HepG2 (cell line): ENCODE measurements around the gene CHML. TPM values are rescaled to one million over a fixed set of nuclear protein-coding genes. Genes with fewer than 3 reads are reported as not detected.

Experiments used
- ATAC-seq: fragments of 200-7000 bp; cut with Tn5 transposase; 3 replicates; pipeline ENCODE4 v1.9.1; 2020; ENCODE audit warnings: mild to moderate bottlenecking, moderate library complexity
- BruUV-seq: library from RNA; stranded (reverse); fragments of 400-500 nt; replicated peaks from 2 replicates; lab custom pipeline; 2021; lab: Mats Ljungman, UMichigan
- CTCF ChIA-PET: fragments of 300-600 bp; formaldehyde crosslinking; extraction: SDS; loops from one replicate; lab custom pipeline; 2021; ENCODE audit warnings: low total read pairs, inconsistent platforms, low intra/inter-chr PET ratio; lab: Yijun Ruan, JAX
- POLR2A ChIA-PET: fragments of 350-600 bp; sonication (Branson Sonifier 250); formaldehyde crosslinking; loops from one replicate; lab custom pipeline; 2020; ENCODE audit warnings: antibody characterized with exemption, inconsistent platforms; lab: Yijun Ruan, JAX
- DNase-seq: peaks from one replicate; pipeline ENCODE4 v3.0.0-alpha.2; 2015; ENCODE audit warnings: low spot score
- FAIRE-seq: peaks from 3 replicates; lab custom pipeline; 2011; peaks lifted over from hg19 to GRCh38; lab: Jason Lieb, UNC
- H2AFZ ChIP-seq: one replicate; pipeline ENCODE4 v1.6.1; 2011; ENCODE audit warnings: low read length, inconsistent platforms
- H3K27ac ChIP-seq: fragments of 300-600 bp; 3 replicates; pipeline ENCODE4 v1.8.0; 2011; ENCODE audit warnings: mixed run types, mild to moderate bottlenecking, mixed read lengths, low read length, inconsistent platforms; ENCODE audit not compliant: insufficient read depth; ENCODE audit errors: extremely low read length
- H3K27me3 ChIP-seq, 2 experiments: fragments of 200-600 bp in 1 of 2; 2 replicates in 1 of 2; 3 replicates in 1 of 2; pipeline versions ENCODE4 v1.6.0 to v1.8.0; 2011; ENCODE audit warnings: low read length in 2 of 2, mild to moderate bottlenecking in 2 of 2, moderate library complexity in 2 of 2, inconsistent platforms in 1 of 2; ENCODE audit not compliant: insufficient read depth in 2 of 2, control insufficient read depth in 1 of 2
- H3K36me3 ChIP-seq, 2 experiments: fragments of 200-600 bp in 1 of 2; replicated peaks in 1 of 2; 2 replicates in 1 of 2; 3 replicates in 1 of 2; pipeline versions ENCODE4 v1.5.1 to v1.8.0; 2011; ENCODE audit warnings: low read length in 2 of 2, inconsistent platforms in 1 of 2; ENCODE audit not compliant: insufficient read depth in 2 of 2, control insufficient read depth in 1 of 2
- H3K4me1 ChIP-seq: 2 replicates; pipeline ENCODE4 v1.5.1; 2012; ENCODE audit warnings: low read length, inconsistent platforms; ENCODE audit not compliant: insufficient read depth
- H3K4me2 ChIP-seq: 2 replicates; pipeline ENCODE4 v1.6.0; 2011; ENCODE audit warnings: low read depth, low read length, inconsistent platforms
- H3K4me3 ChIP-seq, 3 experiments: fragments of 200-600 bp in 1 of 3; sonication (generic), shearing (Covaris generic) in 1 of 3; replicated peaks in 1 of 3; 2 replicates each; pipeline ENCODE4 v1.5.1; 2011 to 2016; ENCODE audit warnings: low read length in 3 of 3, inconsistent platforms in 2 of 3, low read depth in 2 of 3, mild to moderate bottlenecking in 2 of 3, control low read depth in 1 of 3, mixed read lengths in 1 of 3; ENCODE audit not compliant: insufficient read depth in 1 of 3
- H3K79me2 ChIP-seq: one replicate; pipeline ENCODE4 v1.6.1; 2011; ENCODE audit warnings: low read length, inconsistent platforms; ENCODE audit not compliant: insufficient read depth
- H3K9ac ChIP-seq: 2 replicates; pipeline ENCODE4 v1.6.0; 2011; ENCODE audit warnings: mild to moderate bottlenecking, low read depth, low read length, inconsistent platforms; ENCODE audit not compliant: insufficient read depth
- H3K9me3 ChIP-seq: 2 replicates; pipeline ENCODE4 v1.5.1; 2012; ENCODE audit warnings: mild to moderate bottlenecking, low read length
- H4K20me1 ChIP-seq: 2 replicates; pipeline ENCODE4 v1.6.0; 2011; ENCODE audit warnings: inconsistent platforms, mild to moderate bottlenecking, low read length, moderate library complexity; ENCODE audit not compliant: insufficient read depth
- NCOA2 ChIP-seq: sonication (generic); formaldehyde crosslinking; IDR thresholded peaks from 2 replicates; pipeline ENCODE4 v1.8.0; 2022; ENCODE audit warnings: inconsistent platforms
- NCOR1 ChIP-seq: fragments of 200-600 bp; sonication (generic); IDR thresholded peaks from 2 replicates; pipeline ENCODE4 v1.7.0; 2017; ENCODE audit warnings: antibody characterized with exemption, low read length, borderline replicate concordance
- SP140L ChIP-seq: sonication (generic); formaldehyde crosslinking; IDR thresholded peaks from 2 replicates; pipeline ENCODE4 v1.4.0; 2020; ENCODE audit warnings: missing genetic modification reagents, borderline replicate concordance
- THYN1 ChIP-seq: sonication (generic); formaldehyde crosslinking; IDR thresholded peaks from 2 replicates; pipeline ENCODE4 v1.8.1; 2023; ENCODE audit warnings: low read depth, mild to moderate bottlenecking, moderate library complexity, missing genetic modification reagents, borderline replicate concordance
- XRCC5 ChIP-seq: fragments of 200-400 bp; formaldehyde crosslinking; optimal IDR thresholded peaks from 2 replicates; pipeline ENCODE3; 2017; ENCODE audit warnings: mild to moderate bottlenecking, low read length
- ZBTB20 ChIP-seq: sonication (generic); formaldehyde crosslinking; IDR thresholded peaks from 2 replicates; pipeline ENCODE4 v1.8.1; 2023; ENCODE audit warnings: missing genetic modification reagents, low read depth, mild to moderate bottlenecking, borderline replicate concordance
- ZNF292 ChIP-seq: sonication (generic); formaldehyde crosslinking; IDR thresholded peaks from 2 replicates; pipeline ENCODE4 v1.8.1; 2022; ENCODE audit warnings: mild to moderate bottlenecking, low read depth, missing genetic modification reagents, borderline replicate concordance
- ZSCAN30 ChIP-seq: sonication (generic); formaldehyde crosslinking; IDR thresholded peaks from 2 replicates; pipeline ENCODE4 v1.5.0; 2020; ENCODE audit warnings: mild to moderate bottlenecking, missing genetic modification reagents
- WGBS: methylation state at CpG from one replicate; pipeline ENCODE4 v1.1.6; 2017; ENCODE audit warnings: low lambda C conversion rate; 5-methylcytosine and 5-hydroxymethylcytosine counted together
- in situ Hi-C: cut with HindIII; loops from 2 replicates; pipeline ENCODE4 v1.10.0; 2017; ENCODE audit warnings: low pct_unique_long_range_greater_than_20kb; ENCODE audit not compliant: extremely low pct_ligation_motif_present
- intact Hi-C: fragments of 100-400 bp; cut with micrococcal nuclease; formaldehyde crosslinking; loops from one replicate; pipeline ENCODE4 v1.10.0; 2022; ENCODE audit not compliant: unreplicated experiment
- polyA plus RNA-seq, 8 experiments: library from polyadenylated mRNA; depleted of rRNA in 3 of 8; stranded (reverse) in 7 of 8; unstranded in 1 of 8; fragments of >200 nt; fragmentation: Illumina TruSeq in 4 of 8; extraction: Trizol in 4 of 8; gene quantifications; 2 replicates each; pipeline versions ENCODE4 v1.2.1 to v1.2.3, GENCODE V29; 2011 to 2016; ENCODE audit warnings: low read depth in 4 of 8, missing spikeins in 1 of 8, mixed read lengths in 1 of 8; ENCODE audit not compliant: insufficient read depth in 1 of 8
- total RNA-seq, 5 experiments: library from RNA; depleted of rRNA; stranded (reverse); fragments of >200 nt; fragmentation: Illumina TruSeq; extraction: Trizol; gene quantifications; 2 replicates each; pipeline ENCODE4 v1.2.3, GENCODE V29; 2016; ENCODE audit warnings: low read depth in 1 of 5
- TF ChIP-seq, protein P1 (sequence below): sonication (generic); formaldehyde crosslinking; IDR thresholded peaks from 2 replicates; pipeline ENCODE4 v1.4.0; 2020; ENCODE audit warnings: missing genetic modification reagents

The CHML gene
- total and polyA plus RNA-seq, 2 of the 13 experiments (the other 11 are each of a cell fraction or from before 2014, with no cell fraction given) = 5.2 to 16.7 TPM

DNA sequence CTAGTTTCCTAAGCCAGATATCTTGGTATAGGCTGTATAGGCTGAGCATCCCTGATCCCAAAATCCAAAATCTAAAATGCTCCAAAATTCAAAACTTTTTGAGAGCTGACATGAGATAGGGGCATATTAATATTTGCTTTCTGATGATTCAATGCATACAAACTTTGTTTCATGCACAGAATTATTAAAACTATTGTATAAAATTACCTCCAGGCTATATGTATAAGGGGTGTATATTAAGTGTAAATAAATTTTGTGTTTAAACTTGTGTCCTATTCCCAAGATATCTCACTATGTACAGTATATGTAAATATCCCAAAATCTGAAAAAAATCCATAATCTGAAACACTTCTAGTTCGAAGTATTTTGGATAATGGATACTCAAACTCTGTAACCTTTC lies 14.5 kb upstream of the CHML start:
- FAIRE-seq (no peak), ATAC-seq (no peak), DNase-seq (no peak)
- TF ChIP-seq ZSCAN30 (CRISPR knock-in tag) (no peak), THYN1 (CRISPR knock-in tag) (no peak), ZNF292 (CRISPR knock-in tag) (no peak), SP140L (CRISPR knock-in tag) (no peak), NCOA2 (CRISPR knock-in tag) (no peak), NCOR1 (no peak), ZBTB20 (no peak), XRCC5 (no peak)
- TF ChIP-seq, protein P1, sequence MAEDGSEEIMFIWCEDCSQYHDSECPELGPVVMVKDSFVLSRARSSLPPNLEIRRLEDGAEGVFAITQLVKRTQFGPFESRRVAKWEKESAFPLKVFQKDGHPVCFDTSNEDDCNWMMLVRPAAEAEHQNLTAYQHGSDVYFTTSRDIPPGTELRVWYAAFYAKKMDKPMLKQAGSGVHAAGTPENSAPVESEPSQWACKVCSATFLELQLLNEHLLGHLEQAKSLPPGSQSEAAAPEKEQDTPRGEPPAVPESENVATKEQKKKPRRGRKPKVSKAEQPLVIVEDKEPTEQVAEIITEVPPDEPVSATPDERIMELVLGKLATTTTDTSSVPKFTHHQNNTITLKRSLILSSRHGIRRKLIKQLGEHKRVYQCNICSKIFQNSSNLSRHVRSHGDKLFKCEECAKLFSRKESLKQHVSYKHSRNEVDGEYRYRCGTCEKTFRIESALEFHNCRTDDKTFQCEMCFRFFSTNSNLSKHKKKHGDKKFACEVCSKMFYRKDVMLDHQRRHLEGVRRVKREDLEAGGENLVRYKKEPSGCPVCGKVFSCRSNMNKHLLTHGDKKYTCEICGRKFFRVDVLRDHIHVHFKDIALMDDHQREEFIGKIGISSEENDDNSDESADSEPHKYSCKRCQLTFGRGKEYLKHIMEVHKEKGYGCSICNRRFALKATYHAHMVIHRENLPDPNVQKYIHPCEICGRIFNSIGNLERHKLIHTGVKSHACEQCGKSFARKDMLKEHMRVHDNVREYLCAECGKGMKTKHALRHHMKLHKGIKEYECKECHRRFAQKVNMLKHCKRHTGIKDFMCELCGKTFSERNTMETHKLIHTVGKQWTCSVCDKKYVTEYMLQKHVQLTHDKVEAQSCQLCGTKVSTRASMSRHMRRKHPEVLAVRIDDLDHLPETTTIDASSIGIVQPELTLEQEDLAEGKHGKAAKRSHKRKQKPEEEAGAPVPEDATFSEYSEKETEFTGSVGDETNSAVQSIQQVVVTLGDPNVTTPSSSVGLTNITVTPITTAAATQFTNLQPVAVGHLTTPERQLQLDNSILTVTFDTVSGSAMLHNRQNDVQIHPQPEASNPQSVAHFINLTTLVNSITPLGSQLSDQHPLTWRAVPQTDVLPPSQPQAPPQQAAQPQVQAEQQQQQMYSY (CRISPR knock-in tag) = no peak
- Histone ChIP-seq H3K4me3 (no peak overlapping the region), H3K27me3 (no peaks in the 10 kb centered on the region), H3K79me2 (no peaks in the 10 kb centered on the region), H3K36me3 (no peaks in the 10 kb centered on the region), H3K4me2 (no peak overlapping the region), H3K9ac (no peak overlapping the region), H3K9me3 (no peaks in the 10 kb centered on the region), H4K20me1 (no peaks in the 10 kb centered on the region), H3K27ac (no peak overlapping the region), H2AFZ (no peak overlapping the region), H3K4me1 (no peaks in the 10 kb centered on the region)
- intact Hi-C loops = no loop called here
- in situ Hi-C loops = no loop called here
- BruUV-seq = no TSS peak
- CTCF ChIA-PET = no interaction called here
- POLR2A ChIA-PET = no interaction called here
- WGBS = 0% methylated on average over 1 of the region's 1 CpG
